HCT116 (cell line): ENCODE results near the gene GRIK1. TPM values are rescaled to one million over a fixed set of nuclear protein-coding genes. Genes with fewer than 3 reads are reported as not detected.

Source experiments
- ATAC-seq: fragments of 200-7000 bp; cut with Tn5 transposase; 2 replicates; pipeline ENCODE4 v1.9.1; 2020; ENCODE audit warnings: mild to moderate bottlenecking, moderate library complexity
- BruUV-seq: library from RNA; stranded (reverse); fragments of 400-500 nt; replicated peaks from 2 replicates; lab custom pipeline; 2021; lab: Mats Ljungman, UMichigan
- CTCF ChIA-PET: fragments of 300-600 bp; sonication (Branson Sonifier 250); formaldehyde crosslinking; loops from one replicate; lab custom pipeline; 2021; ENCODE audit warnings: antibody characterized with exemption; lab: Charles Lee
- POLR2A ChIA-PET: fragments of 300-600, 350-600 bp; sonication (Branson Sonifier 250); formaldehyde crosslinking; loops from one replicate; lab custom pipeline; 2021; ENCODE audit warnings: antibody characterized with exemption; lab: Charles Lee
- RAD21 ChIA-PET, 2 experiments: fragments of 300-600 bp; sonication (Branson Sonifier 250); formaldehyde crosslinking; loops; one replicate each; lab custom pipeline; 2023; ENCODE audit warnings: low total read pairs in 2 of 2; ENCODE audit not compliant: uncharacterized antibody in 2 of 2, unreplicated experiment in 2 of 2, low non-redundant PET in 1 of 2; lab: Charles Lee
- DNase-seq: peaks from one replicate; pipeline ENCODE4 v3.0.0-alpha.2; 2010; ENCODE audit warnings: low read depth, low spot score
- H2AFZ ChIP-seq: fragments of 200-600 bp; shearing (Covaris generic), sonication (generic); 2 replicates; pipeline ENCODE4 v1.6.1; 2017; ENCODE audit warnings: low read depth, mixed run types, mixed read lengths, antibody characterized with exemption, low read length; ENCODE audit not compliant: poor library complexity, severe bottlenecking
- H3K27ac ChIP-seq: 2 replicates; pipeline ENCODE4 v1.5.1; 2012; ENCODE audit warnings: low read depth, low read length
- H3K27me3 ChIP-seq: fragments of 200-600 bp; sonication (generic); 2 replicates; pipeline ENCODE4 v1.6.1; 2016; ENCODE audit warnings: mixed run types, low read length, mixed read lengths; ENCODE audit not compliant: insufficient read depth
- H3K36me3 ChIP-seq, 2 experiments: fragments of 200-500 bp in 1 of 2; fragments of 200-600 bp in 1 of 2; sonication (Bioruptor generic) in 1 of 2; sonication (generic) in 1 of 2; 2 replicates each; pipeline versions ENCODE4 v1.5.1 to v1.6.1; 2014 to 2016; ENCODE audit warnings: low read length in 2 of 2, inconsistent platforms in 1 of 2, mixed read lengths in 1 of 2, mixed run types in 1 of 2; ENCODE audit not compliant: insufficient read depth in 2 of 2, control insufficient read depth in 1 of 2
- H3K4me1 ChIP-seq, 2 experiments: fragments of 200-600 bp in 1 of 2; sonication (generic) in 1 of 2; 2 replicates each; pipeline versions ENCODE4 v1.5.1 to v1.6.1; 2012 to 2017; ENCODE audit warnings: low read length in 2 of 2, inconsistent platforms in 1 of 2, mild to moderate bottlenecking in 1 of 2, mixed read lengths in 1 of 2, mixed run types in 1 of 2, moderate library complexity in 1 of 2; ENCODE audit not compliant: insufficient read depth in 2 of 2, control insufficient read depth in 1 of 2
- H3K4me2 ChIP-seq: fragments of 200-600 bp; sonication (generic); 2 replicates; pipeline ENCODE4 v1.6.1; 2017; ENCODE audit warnings: mixed run types, low read length, mixed read lengths
- H3K4me3 ChIP-seq, 2 experiments: fragments of 200-600 bp in 1 of 2; sonication (generic) in 1 of 2; replicated peaks in 1 of 2; 2 replicates each; pipeline ENCODE4 v1.5.1; 2011 to 2016; ENCODE audit warnings: low read length in 2 of 2, control low read depth in 1 of 2, low read depth in 1 of 2, mild to moderate bottlenecking in 1 of 2, mixed read lengths in 1 of 2, mixed run types in 1 of 2
- H3K79me2 ChIP-seq: fragments of 200-600 bp; sonication (generic); 2 replicates; pipeline ENCODE4 v1.6.1; 2017; ENCODE audit warnings: mild to moderate bottlenecking, mixed run types, low read length, moderate library complexity, mixed read lengths; ENCODE audit not compliant: insufficient read depth
- H3K9ac ChIP-seq: fragments of 200-600 bp; sonication (generic); 2 replicates; pipeline ENCODE4 v1.6.1; 2016; ENCODE audit warnings: low read length, mixed read lengths
- H3K9me2 ChIP-seq: fragments of 200-600 bp; sonication (generic), shearing (Covaris generic); 2 replicates; pipeline ENCODE4 v1.6.1; 2017; ENCODE audit warnings: mixed run types, mild to moderate bottlenecking, moderate library complexity; ENCODE audit not compliant: insufficient read depth
- H3K9me3 ChIP-seq, 2 experiments: fragments of 200-500 bp in 1 of 2; fragments of 200-600 bp in 1 of 2; sonication (Bioruptor generic) in 1 of 2; sonication (generic) in 1 of 2; 2 replicates each; pipeline ENCODE4 v1.6.1; 2014 to 2017; ENCODE audit warnings: low read length in 2 of 2, mixed read lengths in 2 of 2, inconsistent platforms in 1 of 2, low read depth in 1 of 2, mild to moderate bottlenecking in 1 of 2, mixed run types in 1 of 2, moderate library complexity in 1 of 2; ENCODE audit not compliant: control insufficient read depth in 1 of 2, insufficient read depth in 1 of 2
- H4K20me1 ChIP-seq: fragments of 200-600 bp; sonication (generic), shearing (Covaris generic); 2 replicates; pipeline ENCODE4 v1.6.1; 2017; ENCODE audit warnings: mixed run types, mild to moderate bottlenecking, moderate library complexity; ENCODE audit not compliant: insufficient read depth
- CBX3 ChIP-seq: IDR thresholded peaks from 2 replicates; pipeline ENCODE4 v1.6.1; 2012; ENCODE audit warnings: low read depth
- CEBPB ChIP-seq: IDR thresholded peaks from 2 replicates; pipeline ENCODE4 v1.6.1; 2012; ENCODE audit warnings: low read depth
- EGR1 ChIP-seq: IDR thresholded peaks from 2 replicates; pipeline ENCODE4 v1.6.1; 2012; ENCODE audit warnings: low read depth
- EZH2phosphoT487 ChIP-seq: fragments of 200-600 bp; IDR thresholded peaks from 2 replicates; pipeline ENCODE4 v1.6.1; 2018; ENCODE audit warnings: antibody characterized with exemption, borderline replicate concordance
- POLR2A ChIP-seq: IDR thresholded peaks from 2 replicates; pipeline ENCODE4 v1.7.0; 2011; ENCODE audit warnings: borderline replicate concordance; ENCODE audit not compliant: insufficient read depth, insufficient read length; ENCODE audit errors: extremely low read depth
- SIN3A ChIP-seq: IDR thresholded peaks from 2 replicates; pipeline ENCODE4 v1.6.1; 2012; ENCODE audit warnings: low read depth
- SRF ChIP-seq: IDR thresholded peaks from 2 replicates; pipeline ENCODE4 v1.6.1; 2012; ENCODE audit warnings: low read depth
- TCF7L2 ChIP-seq: IDR thresholded peaks from 2 replicates; pipeline ENCODE4 v1.7.0; 2011; ENCODE audit warnings: borderline replicate concordance, inconsistent platforms; ENCODE audit not compliant: insufficient read depth, insufficient read length; ENCODE audit errors: extremely low read depth
- YY1 ChIP-seq: IDR thresholded peaks from 2 replicates; pipeline ENCODE4 v1.6.1; 2011; ENCODE audit warnings: low read length, low read depth, moderate library complexity, mild to moderate bottlenecking; ENCODE audit not compliant: insufficient replicate concordance; ENCODE audit errors: extremely low read depth
- ZFX ChIP-seq: fragments of 450-650 bp; IDR thresholded peaks from 2 replicates; pipeline ENCODE4 v1.6.1; 2017
- intact Hi-C: fragments of 100-400 bp; cut with micrococcal nuclease; formaldehyde crosslinking; loops from 2 replicates; pipeline ENCODE4 v1.10.0; 2022
- total RNA-seq: library from RNA; stranded (reverse); gene quantifications from one replicate; pipeline ENCODE4 v1.2.1, GENCODE V29; 2021; ENCODE audit not compliant: unreplicated experiment
- TF ChIP-seq, protein P1 (sequence below), 3 experiments: fragments of 200-600 bp in 1 of 3; sonication (generic) in 1 of 3; IDR thresholded peaks in 2 of 3; conservative IDR thresholded peaks in 1 of 3; 2 replicates each; pipeline ENCODE4 v1.5.1; 2012 to 2017; ENCODE audit warnings: low read depth in 2 of 3, low read length in 2 of 3, antibody characterized with exemption in 1 of 3, borderline replicate concordance in 1 of 3, control low read depth in 1 of 3, mild to moderate bottlenecking in 1 of 3, mixed read lengths in 1 of 3, mixed run types in 1 of 3, moderate library complexity in 1 of 3; ENCODE audit not compliant: insufficient read depth in 1 of 3
- TF ChIP-seq, protein P2 (sequence below): IDR thresholded peaks from 2 replicates; pipeline ENCODE4 v1.6.1; 2012
- TF ChIP-seq, protein P3 (sequence below): IDR thresholded peaks from 2 replicates; pipeline ENCODE4 v1.6.1; 2011; ENCODE audit warnings: mild to moderate bottlenecking, low read length, moderate library complexity; ENCODE audit not compliant: insufficient replicate concordance; ENCODE audit errors: extremely low read depth

GRIK1 gene
- total RNA-seq, 1 experiment from 2014 or later = not detected

GRCh38 chr21:29717659-29718058, 222.1 kb downstream of the GRIK1 start:
- H3K4me1 ChIP-seq = no peaks in the 10 kb centered on the region
- ATAC-seq (no peak), DNase-seq (no peak)
- ChIA-PET POLR2A (no interaction called here), CTCF (no interaction called here), RAD21 (no interaction called here)
- BruUV-seq = no TSS peak
- H2AFZ ChIP-seq = no peak overlapping the region
- H3K9me2 ChIP-seq = no peaks in the 10 kb centered on the region
- H3K27ac ChIP-seq = no peak overlapping the region
- TF ChIP-seq EZH2phosphoT487 (no peak), POLR2A (no peak), SRF (no peak), CEBPB (no peak), SIN3A (no peak), YY1 (no peak), CBX3 (no peak), EGR1 (no peak), TCF7L2 (no peak), ZFX (no peak)
- TF ChIP-seq, protein P1, sequence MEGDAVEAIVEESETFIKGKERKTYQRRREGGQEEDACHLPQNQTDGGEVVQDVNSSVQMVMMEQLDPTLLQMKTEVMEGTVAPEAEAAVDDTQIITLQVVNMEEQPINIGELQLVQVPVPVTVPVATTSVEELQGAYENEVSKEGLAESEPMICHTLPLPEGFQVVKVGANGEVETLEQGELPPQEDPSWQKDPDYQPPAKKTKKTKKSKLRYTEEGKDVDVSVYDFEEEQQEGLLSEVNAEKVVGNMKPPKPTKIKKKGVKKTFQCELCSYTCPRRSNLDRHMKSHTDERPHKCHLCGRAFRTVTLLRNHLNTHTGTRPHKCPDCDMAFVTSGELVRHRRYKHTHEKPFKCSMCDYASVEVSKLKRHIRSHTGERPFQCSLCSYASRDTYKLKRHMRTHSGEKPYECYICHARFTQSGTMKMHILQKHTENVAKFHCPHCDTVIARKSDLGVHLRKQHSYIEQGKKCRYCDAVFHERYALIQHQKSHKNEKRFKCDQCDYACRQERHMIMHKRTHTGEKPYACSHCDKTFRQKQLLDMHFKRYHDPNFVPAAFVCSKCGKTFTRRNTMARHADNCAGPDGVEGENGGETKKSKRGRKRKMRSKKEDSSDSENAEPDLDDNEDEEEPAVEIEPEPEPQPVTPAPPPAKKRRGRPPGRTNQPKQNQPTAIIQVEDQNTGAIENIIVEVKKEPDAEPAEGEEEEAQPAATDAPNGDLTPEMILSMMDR (IDR thresholded peaks at IDR 0.05 in 2 of 3, conservative IDR thresholded peaks at IDR 0.05 in 1 of 3; ENCODE audit: borderline replicate concordance in 1 of 3, insufficient read depth in 1 of 3, low read depth in 2 of 3, low read length in 2 of 3) = no peak
- TF ChIP-seq, protein P2, sequence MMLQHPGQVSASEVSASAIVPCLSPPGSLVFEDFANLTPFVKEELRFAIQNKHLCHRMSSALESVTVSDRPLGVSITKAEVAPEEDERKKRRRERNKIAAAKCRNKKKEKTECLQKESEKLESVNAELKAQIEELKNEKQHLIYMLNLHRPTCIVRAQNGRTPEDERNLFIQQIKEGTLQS = no peak
- TF ChIP-seq, protein P3, sequence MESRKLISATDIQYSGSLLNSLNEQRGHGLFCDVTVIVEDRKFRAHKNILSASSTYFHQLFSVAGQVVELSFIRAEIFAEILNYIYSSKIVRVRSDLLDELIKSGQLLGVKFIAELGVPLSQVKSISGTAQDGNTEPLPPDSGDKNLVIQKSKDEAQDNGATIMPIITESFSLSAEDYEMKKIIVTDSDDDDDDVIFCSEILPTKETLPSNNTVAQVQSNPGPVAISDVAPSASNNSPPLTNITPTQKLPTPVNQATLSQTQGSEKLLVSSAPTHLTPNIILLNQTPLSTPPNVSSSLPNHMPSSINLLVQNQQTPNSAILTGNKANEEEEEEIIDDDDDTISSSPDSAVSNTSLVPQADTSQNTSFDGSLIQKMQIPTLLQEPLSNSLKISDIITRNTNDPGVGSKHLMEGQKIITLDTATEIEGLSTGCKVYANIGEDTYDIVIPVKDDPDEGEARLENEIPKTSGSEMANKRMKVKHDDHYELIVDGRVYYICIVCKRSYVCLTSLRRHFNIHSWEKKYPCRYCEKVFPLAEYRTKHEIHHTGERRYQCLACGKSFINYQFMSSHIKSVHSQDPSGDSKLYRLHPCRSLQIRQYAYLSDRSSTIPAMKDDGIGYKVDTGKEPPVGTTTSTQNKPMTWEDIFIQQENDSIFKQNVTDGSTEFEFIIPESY = no peak
- H3K27me3 ChIP-seq = no peaks in the 10 kb centered on the region
- no peaks in the 10 kb centered on the region for H3K79me2 ChIP-seq
- no peaks in the 10 kb centered on the region for H3K36me3 ChIP-seq
- no peak overlapping the region for H3K4me2 ChIP-seq
- no peak overlapping the region for H3K9ac ChIP-seq
- intact Hi-C loops = no loop called here
- H3K9me3 ChIP-seq = peaks cover 4 to 12% of the 10 kb centered on the region in 2 experiments; a peak in 2 of 4 replicates
- H3K4me3 ChIP-seq = no peak overlapping the region
- no peaks in the 10 kb centered on the region for H4K20me1 ChIP-seq
